H1 (cell line): Measurements from ENCODE around the gene MDC1. TPM values are rescaled to one million over a fixed set of nuclear protein-coding genes. Genes with fewer than 3 reads are reported as not detected.

Experiments
- BCL11A ChIP-seq, 2 experiments: IDR thresholded peaks; one replicate each; pipeline ENCODE4 v1.6.1; 2011; ENCODE audit warnings: low read depth in 2 of 2, low read length in 2 of 2, mild to moderate bottlenecking in 2 of 2
- CHD1 ChIP-seq: IDR thresholded peaks from 2 replicates; pipeline ENCODE4 v1.6.1; 2012; ENCODE audit warnings: low read depth, low read length, improper control_type of control experiment
- JUND ChIP-seq: IDR thresholded peaks from 2 replicates; pipeline ENCODE4 v1.6.1; 2011; ENCODE audit warnings: mild to moderate bottlenecking, improper control_type of control experiment, low read length
- RXRA ChIP-seq: IDR thresholded peaks from 2 replicates; pipeline ENCODE4 v1.6.1; 2011; ENCODE audit warnings: low read depth, mild to moderate bottlenecking, low read length, moderate library complexity; ENCODE audit not compliant: insufficient read depth
- polyA plus RNA-seq, 7 experiments: library from polyadenylated mRNA; depleted of rRNA in 3 of 7; stranded (reverse) in 5 of 7; unstranded in 2 of 7; fragments of >200 nt in 5 of 7; fragments of 200-250 nt in 2 of 7; gene quantifications; 1 replicate in 5 of 7; 2 replicates in 1 of 7; 4 replicates in 1 of 7; pipeline versions ENCODE4 v1.2.1 to v1.2.3, GENCODE V29; 2011 to 2013; ENCODE audit warnings: missing spikeins in 2 of 7, mixed read lengths in 2 of 7
- total RNA-seq: library from RNA; stranded (reverse); fragmentation: NEBNext Ultra II Directional; extraction: Animal tissue kit (Norgen Biotek cat#: 25700); gene quantifications from 2 replicates; pipeline ENCODE4 v1.2.1, GENCODE V29; 2021
- TF ChIP-seq, protein P1 (sequence below): IDR thresholded peaks from 2 replicates; pipeline ENCODE4 v1.6.1; 2011; ENCODE audit warnings: low read length, improper control_type of control experiment
- TF ChIP-seq, protein P2 (sequence below), 3 experiments: IDR thresholded peaks; 1 replicate in 2 of 3; 2 replicates in 1 of 3; pipeline versions ENCODE4 v1.5.1 to v1.6.1; 2011; ENCODE audit warnings: low read length in 3 of 3, mild to moderate bottlenecking in 3 of 3, inconsistent platforms in 2 of 3, low read depth in 1 of 3, moderate library complexity in 1 of 3; ENCODE audit not compliant: insufficient read depth in 1 of 3; ENCODE audit errors: control extremely low read depth in 1 of 3

Gene MDC1
- total and polyA plus RNA-seq, 2 of the 8 experiments (the other 6 are each of a cell fraction or from before 2014, with no cell fraction given) = 29.9 to 81.1 TPM

- TF ChIP-seq, protein P1, sequence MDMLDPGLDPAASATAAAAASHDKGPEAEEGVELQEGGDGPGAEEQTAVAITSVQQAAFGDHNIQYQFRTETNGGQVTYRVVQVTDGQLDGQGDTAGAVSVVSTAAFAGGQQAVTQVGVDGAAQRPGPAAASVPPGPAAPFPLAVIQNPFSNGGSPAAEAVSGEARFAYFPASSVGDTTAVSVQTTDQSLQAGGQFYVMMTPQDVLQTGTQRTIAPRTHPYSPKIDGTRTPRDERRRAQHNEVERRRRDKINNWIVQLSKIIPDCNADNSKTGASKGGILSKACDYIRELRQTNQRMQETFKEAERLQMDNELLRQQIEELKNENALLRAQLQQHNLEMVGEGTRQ = no peak
- no peak for TF ChIP-seq CHD1
- no peak for TF ChIP-seq RXRA
- no peak for TF ChIP-seq JUND
- TF ChIP-seq BCL11A (IDR thresholded peaks at IDR 0.05; ENCODE audit: low read depth in 2 of 2, low read length in 2 of 2) = no peak
- TF ChIP-seq, protein P2, sequence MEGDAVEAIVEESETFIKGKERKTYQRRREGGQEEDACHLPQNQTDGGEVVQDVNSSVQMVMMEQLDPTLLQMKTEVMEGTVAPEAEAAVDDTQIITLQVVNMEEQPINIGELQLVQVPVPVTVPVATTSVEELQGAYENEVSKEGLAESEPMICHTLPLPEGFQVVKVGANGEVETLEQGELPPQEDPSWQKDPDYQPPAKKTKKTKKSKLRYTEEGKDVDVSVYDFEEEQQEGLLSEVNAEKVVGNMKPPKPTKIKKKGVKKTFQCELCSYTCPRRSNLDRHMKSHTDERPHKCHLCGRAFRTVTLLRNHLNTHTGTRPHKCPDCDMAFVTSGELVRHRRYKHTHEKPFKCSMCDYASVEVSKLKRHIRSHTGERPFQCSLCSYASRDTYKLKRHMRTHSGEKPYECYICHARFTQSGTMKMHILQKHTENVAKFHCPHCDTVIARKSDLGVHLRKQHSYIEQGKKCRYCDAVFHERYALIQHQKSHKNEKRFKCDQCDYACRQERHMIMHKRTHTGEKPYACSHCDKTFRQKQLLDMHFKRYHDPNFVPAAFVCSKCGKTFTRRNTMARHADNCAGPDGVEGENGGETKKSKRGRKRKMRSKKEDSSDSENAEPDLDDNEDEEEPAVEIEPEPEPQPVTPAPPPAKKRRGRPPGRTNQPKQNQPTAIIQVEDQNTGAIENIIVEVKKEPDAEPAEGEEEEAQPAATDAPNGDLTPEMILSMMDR (IDR thresholded peaks at IDR 0.05; ENCODE audit: control extremely low read depth in 1 of 3, insufficient read depth in 1 of 3, low read depth in 1 of 3, low read length in 3 of 3) = no peak
Observed at GRCh38 chr6:30707281-30707850, 9.7 kb downstream of the MDC1 start (continued).
